NCI-H82 treated with DMSO at 0.1 percent for 48 hours (cell line): ENCODE data around the gene ABCB10.
"Not testable (repeated sequence)": the region's sequence is repeated elsewhere in the genome, so short reads cannot be mapped to it uniquely, and the experiment has no call there.

ENCODE experiments used
- DNase-seq: peaks from one replicate; lab custom pipeline; 2025; ENCODE audit not compliant: unreplicated experiment; lab: John Stamatoyannopoulos, UW

ABCB10 gene

DNA sequence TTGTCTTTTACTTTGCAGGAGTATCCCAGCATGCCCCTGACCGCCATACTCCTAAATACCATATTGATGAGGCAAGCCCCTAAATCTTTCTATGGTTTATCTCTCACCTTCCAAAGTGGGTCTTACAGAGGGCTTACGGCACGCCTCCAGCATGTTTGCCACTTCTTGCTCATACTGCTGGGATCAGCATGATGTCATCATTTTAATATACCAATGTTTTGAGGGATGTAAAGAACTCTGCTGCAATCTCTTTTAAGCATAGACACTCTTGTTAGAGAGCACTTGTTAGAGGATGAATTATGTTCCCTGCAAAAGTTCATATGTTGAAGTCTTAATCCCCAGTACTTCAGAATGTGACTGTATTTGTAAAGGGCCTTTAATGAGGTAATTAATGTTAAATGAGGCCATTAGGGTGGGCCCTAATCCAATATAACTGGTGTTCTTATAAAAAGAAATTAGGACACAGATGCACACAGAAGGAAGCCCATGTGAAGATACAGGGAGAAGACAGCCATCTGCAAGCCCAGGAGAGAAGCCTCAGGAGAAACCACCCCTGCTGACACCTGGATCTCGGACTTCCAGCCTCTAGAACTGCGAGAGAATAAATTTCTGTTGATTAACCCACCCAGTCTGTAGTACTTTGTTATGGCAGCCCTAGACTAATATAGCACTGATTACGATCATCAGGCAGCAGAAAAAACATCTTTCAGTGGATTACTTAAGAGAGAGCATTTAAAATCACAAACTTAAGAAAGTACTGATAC lies 16.4 kb upstream of the ABCB10 start:
- DNase-seq = peak; percentile 98

DNA sequence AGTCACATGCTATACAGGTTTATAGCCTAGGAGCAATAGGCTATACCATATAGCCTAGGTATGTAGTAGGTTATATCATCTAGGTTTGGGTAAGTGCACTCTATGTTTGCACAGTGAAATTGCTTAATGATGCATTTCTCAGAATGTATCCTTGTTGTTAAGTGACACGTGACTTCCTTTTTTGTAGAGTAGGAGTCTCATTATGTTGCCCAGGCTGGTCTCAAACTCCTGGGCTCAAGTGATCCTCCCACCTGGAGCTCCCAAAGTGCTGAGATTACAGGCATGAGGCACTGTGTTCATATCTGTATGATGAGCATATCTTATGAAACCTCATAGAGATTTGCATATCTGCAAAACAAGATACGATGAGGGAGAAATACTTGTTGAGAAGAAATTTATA lies 13.8 kb upstream of the ABCB10 start:
- DNase-seq = no peak

DNA sequence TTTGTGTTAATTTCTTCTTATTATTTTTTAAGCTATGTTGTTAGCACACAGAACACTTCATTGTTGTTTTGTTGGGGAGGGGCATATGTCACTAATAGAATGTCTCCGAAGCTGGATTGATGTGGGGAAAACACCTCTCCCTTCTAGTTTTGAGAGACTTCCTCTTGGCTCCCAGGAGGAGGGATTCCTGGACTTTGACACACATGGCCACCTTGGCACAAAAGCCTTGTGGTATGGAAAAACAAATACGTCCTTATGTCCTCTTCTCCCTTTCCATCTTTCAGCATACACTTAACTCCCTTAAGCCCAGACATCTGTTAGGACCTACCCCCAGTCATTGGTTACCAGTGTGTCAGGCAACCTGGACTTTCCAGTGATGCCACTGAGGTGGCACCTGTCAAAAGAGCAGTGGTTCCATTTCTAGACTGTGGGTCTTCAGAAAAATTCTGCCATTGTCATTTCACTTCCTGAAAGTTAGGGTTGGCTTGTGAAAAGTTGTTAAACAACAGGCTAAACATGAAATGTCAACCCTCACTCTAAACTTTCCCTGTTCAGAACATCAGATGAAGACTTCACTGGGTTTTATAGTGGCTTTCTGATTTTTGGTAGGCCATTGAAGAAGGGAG lies 12.5 kb upstream of the ABCB10 start:
- peak; percentile 67 for DNase-seq

DNA sequence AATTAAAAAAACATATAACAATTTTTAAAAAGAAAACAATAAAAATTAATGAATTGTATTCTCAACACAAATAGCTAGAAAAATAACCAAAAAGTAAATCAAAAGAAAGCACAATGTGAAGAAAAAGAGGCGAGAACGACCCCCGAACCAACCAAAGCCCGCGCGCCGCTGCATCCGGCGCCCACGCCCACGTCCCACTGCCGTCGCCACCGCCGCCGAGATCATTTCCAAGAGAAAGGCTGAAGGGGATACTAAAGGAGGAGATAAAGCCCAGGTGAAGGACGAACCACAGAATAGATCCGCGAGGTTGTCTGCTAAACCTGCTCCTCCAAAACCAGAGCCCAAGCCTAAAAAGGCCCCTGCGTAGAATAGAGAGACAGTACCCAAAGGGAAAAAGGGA lies 11.8 kb upstream of the ABCB10 start:
- no peak for DNase-seq

DNA sequence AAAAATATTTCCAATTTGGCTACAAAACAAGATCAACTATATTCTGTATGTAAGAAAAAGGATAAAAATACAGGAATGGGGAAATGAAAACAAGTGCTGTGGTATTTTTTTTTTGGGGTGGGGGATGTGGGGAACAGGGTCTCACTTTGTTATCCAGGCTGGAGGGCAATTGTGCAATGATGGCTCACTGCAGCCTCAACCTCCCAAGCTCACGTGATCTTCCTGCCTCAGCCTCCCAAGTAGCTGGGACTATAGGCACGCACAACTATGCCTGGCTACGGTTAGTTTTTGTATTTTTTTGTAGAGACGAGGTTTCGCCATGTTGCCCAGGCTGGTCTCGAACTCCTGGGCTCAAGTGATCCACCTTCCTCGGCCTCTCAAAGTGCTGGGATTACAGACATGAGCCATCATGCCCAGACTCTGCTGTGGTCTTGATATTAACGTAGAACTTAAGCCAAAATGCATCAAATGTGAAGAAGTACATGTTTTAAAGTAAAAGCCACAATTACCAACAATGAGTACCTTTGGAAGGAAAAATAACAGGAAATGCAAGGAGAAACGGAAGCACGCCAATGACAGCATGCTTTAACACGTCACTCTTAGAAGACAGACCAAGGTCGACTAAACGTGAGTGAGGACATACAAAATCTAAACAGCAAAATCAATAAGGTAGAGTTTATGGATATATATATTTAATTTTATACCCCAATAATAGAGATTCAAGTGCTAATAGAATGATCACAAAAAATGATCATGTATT lies 8.8 kb upstream of the ABCB10 start:
- no peak for DNase-seq

DNA sequence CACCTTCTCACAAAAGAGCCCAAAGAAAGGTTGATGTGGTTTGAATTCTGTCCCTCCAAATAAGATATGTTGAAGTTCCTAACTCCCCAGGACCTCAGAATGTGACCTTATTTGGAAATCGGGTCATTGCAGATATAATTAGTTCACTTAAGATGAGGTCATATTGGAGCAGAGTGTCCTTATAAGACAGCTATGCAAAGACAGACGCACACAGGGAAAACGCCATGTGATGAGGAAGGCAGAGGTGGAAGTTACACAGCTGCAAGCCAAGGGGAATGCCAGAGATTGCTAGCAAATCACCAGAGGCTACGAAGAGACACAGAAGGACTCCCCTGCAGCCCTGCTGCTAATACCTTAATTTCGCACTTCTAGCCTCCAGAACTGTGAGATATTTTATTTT lies 5.2 kb upstream of the ABCB10 start:
- no peak for DNase-seq

DNA sequence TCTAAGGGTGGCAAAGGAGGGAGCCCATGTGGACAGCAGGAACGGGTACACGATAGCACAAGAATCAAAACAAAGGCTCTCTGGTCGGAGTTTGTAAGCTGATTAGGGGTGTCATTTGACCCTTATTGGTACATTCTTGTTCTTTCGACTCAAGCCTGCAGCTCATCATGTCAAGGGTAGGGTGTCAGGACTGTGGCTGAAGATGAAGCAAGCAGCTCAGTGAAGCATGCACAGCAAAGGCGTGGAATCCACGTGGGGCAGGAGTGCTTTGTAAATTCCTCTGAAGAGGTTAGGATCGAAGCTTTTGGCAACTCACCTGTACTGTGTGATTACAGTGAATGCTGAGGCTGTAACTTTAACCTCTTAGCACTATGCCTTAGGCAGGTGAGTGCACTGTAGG lies 4.7 kb upstream of the ABCB10 start:
- DNase-seq = no peak

DNA sequence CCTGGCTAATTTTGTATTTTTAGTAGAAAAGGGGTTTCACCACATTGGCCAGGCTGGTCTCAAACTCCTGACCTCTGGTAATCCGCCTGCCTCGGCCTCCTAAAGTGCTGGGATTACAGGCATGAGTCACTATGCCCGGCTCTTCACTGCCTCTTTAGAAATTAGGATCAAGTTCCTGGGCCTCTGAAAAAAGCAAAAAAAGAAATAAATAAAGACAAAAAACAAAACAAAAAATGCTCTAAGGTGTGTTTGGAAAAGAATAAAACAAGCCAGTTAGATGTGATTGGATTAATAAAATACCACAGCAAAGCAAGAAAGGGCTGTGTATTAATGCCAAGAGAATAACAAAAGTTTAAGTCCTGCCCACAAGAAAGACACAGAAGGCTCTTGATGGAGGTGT lies 4.2 kb upstream of the ABCB10 start:
- DNase-seq = no peak

DNA sequence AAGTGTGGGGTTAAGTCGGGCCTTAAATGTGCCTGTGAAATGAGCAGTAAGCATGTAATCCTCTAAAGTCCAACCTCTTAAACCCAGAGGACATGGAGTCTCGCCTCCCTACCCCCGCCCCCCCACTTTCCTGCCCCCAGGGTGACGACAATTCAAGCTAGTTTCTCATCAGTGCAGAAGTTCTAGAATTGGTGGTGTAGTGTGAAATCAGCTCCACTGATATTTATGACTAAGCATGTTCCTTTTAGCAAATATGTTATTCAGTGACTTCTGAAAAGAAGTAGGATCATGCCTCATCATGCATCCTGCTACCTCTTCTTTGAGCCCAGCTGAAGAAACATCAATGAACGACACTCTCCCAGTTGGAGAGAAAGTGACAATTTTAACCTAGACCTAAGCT lies 2.6 kb upstream of the ABCB10 start:
- peak; percentile 51 for DNase-seq

DNA sequence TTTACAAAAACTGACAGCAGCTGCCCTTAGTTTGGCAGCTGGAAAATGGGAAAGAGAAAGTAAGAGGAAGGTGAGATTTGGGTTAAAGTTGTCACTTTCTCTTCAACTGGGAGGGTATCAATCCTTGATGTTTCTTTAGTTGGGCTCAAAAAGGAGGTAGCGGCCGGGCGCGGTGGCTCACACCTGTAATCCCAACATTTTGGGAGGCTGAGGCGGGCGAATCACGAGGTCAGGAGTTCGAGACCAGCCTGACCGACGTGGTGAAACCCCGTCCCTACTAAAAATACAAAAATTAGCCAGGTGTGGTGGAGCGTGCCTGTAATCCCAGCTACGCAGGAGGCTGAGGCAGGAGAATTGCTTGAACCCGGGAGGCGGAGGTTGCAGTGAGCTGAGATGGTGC lies 1.6 kb upstream of the ABCB10 start:
- not testable (repeated sequence) for DNase-seq

DNA sequence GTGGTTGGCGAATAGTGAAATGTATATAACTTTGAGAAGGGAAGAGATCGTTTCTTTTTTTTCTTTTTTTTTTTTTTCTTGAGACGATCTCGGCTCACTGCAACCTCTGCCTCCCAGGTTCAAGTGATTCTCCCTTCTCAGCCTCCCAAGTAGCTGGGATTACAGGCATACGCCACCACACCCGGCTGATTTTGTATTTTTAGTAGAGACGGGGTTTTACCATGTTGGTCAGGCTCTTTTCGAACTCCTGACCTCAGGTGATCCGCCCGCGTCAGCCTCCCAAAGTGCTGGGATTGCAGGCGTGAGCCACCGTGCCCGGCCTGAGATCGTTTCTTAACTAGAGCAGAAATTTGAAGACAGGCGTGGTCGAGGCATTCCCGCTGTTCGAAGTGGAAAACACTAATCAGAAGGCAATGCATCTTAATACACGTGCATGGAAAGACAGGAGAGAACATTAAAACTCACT lies 862 bp upstream of the ABCB10 start:
- DNase-seq = not testable (repeated sequence)

DNA sequence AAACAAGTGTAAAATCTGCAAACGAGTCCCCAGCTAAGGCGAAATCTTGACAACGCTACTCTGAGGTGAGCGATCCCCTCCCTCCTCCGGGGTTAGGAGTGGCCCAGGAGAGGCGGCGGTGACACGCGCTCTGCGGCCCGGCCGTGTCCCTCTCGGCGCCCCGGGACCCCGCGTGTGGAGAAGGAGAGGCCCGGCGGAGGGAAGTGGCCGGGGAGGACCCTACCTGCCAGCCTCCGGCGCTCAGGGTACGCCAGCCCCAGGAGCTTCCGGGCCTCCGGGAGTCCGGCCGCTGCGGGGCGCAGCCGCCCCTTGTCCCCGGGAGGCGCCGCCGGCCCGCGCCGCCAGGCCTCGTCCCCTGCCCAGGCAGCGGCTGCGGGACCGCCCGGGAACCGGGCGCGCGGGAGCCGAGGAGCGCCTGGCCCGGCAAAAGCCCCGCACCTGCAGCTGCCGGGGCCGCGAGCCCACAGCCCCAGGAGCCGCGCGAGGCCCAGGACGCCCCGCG lies 543 bp downstream of the ABCB10 start:
- no peak for DNase-seq

DNA sequence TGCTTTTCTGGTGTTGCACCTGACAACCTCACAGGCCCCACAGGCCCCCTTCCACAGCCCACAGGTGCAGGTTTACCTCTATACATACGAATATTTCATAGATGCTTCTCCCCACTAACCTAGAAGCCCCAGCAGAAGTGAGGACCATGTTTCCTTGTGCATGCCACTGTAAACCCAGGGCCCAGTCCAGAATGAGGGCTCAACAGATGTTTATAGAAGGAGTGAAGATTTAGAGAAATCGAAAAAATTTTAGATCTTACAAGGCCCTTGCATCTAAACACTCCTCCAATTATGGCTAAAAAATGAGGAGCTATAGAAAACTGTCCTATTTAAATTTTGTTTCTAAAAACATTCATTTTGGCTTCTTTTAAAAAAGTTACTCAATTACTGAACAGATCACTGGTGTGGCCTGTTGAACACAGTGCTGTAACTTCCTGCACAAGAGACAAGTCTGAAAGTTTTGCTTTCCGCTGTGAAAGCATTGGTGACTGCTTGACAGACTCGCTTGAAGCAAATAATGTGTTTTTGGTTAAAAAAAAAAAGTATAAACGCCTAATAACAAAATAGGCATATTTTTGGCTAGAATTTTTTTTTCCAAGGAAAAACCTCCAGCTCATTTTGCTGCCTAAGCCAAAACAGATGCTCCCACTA lies 1.2 kb downstream of the ABCB10 start:
- no peak for DNase-seq

DNA sequence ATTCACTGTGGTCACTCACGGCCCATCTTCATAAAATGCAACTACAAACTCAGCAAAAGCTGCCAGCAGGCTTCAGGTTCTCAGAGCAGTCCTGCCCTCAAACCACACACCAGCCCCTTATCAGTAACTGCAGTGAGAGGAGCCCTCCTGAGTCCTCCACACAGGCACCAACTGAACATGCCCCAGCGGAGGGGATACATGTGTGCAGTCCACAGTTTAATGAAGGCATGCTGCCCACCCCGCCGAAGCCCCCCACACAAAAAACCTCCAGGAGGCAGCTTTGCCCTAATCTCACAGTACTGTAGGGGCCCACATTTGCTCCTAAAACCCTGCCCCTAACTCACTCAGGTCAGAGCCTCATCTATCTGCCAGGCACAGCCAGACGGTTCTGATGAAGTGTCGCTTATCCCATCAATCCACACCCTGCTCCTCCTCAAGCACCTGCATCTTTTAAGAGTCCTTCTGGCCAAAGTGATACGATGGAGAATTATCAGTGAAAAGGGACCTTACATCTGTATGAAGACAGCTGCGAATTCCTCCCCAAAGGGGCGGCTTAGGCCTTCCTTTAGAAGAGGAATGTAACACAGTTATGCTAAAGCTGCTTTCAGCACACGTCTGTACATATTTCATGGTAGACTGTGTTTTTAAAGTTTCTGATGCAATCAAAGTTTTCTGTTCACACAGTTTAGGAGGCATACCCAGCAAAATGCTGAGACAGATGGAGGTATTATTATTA lies 3.5 kb downstream of the ABCB10 start:
- DNase-seq = no peak

DNA sequence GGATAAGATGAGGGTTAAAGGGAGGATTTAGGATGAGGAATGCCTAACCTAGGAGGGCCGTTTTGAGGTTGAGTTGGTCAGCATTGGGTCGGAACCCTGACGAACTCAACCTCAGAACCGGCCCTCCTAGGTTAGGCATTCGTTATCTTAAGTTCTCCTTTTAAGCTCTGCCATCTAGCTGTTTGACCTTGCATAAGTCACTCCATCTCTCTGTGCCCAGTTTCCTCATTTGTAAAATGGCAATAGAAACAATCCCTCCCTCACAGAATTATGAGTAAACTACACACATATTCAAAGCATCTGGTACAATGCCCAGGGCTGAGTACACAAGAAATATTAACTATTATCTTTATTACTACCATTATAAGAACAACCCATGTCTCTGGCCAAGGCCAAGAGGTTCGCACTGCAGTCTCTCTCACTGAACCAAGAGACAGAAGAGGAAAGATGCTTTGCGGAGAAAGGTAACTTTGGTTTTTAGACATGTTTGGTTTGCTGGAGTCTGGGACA lies 4.8 kb downstream of the ABCB10 start:
- DNase-seq = no peak

DNA sequence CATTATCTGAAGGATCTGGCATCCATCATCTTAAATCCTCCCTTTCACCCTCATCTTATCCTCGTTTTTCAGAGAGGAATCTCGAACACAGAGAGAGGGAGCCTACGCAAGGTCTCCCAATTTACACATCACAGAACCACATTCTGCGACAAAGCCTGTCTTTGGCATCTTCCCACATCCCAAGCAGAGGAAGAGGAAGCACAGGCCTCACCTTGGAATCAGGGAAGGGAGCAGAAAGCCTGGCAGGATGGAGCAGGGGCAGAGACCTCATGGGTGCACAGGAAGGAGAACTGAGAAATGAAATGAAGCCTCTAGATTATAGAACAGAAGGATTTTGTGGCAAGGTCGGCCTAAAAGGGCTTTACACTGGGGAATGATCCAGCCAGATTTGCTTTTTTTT lies 5.8 kb downstream of the ABCB10 start:
- DNase-seq = no peak

DNA sequence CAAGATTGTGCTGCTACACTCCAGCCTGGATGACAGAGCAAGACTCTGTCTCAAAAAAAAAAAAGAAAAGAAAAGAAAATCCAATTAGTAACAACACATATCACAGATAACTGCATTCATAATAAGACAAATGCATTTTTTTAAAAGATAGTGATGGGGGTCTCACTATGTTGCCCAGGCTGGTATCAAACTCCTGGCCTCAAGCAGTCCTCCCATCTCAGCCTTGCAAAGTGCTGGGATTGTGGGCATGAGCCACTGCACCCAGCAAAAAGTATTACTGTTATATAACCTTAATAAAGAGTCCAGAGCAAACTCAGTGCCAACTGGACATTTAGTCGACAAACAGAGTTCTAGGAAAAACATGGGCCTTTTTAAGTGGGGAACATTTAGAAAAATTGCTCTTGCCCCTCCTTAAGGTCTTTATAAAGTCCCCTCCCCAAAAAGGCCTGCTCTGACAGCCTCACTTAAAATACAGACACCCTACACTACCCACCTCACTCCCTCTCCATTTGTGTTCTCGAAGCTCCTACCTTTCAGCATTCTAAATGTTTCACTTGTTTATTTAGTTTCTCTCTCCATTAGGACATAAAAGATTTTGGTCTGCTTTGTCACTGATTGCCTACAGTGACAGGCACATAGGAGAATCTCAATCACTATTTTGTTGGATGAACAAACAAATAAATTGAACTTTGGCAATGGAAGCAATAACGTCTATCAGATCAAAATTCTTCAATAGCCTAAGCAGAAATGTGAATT lies 7.5 kb downstream of the ABCB10 start:
- DNase-seq = no peak

DNA sequence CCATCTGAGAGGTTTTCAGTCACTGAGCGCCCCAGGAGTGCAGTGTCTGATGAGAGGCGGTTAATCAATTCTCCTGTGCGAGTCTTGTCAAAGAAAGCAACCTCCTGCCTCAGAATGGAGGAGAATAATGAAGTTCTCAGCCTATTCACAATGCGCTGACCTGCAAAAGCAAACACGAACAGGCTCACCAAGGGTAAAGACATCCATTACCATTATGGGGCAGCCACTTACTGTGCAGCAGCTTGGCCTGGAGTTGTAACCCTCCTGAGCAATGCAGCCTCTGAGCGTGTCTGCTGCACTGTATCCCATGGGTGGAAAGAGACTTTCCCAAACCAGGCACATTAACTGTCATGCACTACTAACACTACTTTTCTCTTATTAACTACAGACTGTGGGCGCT lies 11.0 kb downstream of the ABCB10 start:
- DNase-seq = no peak

DNA sequence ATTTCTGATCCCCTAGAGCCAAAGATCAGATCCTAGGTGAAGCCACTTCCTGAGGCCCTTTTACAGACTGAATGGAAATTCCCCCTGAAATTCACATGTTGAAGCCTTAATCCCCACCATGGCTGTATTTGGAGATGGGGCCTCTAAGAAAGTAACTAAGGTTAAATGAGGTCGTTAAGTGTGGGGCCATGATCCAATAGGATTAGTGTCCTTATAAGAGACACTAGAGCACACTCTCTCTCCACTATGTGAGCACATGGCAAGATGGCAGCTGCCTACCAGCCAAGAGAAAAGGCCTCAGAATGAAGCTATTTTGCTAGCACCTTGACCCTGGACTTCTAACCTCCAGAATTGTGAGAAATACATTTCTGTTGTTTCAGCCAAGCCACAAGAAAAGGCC lies 13.9 kb downstream of the ABCB10 start:
- no peak for DNase-seq
